ENCODE results near the gene NECTIN3. TPM values are rescaled to one million over a fixed set of nuclear protein-coding genes. Genes with fewer than 3 reads are reported as not detected.

NECTIN3 gene
- polyA plus RNA-seq, 3 donors, result 38.1 to 42.4 (median 41.4) TPM

GRCh38 chr3:111081008-111081545 is 9.5 kb downstream of the NECTIN3 start:
- no peak for DNase-seq (ENCODE audit: low read depth in 3 of 3, low spot score in 2 of 3)

GRCh38 chr3:111084911-111085310 is 13.3 kb downstream of the NECTIN3 start:
- no peak for DNase-seq (ENCODE audit: low read depth in 3 of 3, low spot score in 2 of 3)

- no peak for DNase-seq (ENCODE audit: low read depth in 3 of 3, low spot score in 2 of 3)
Observed at GRCh38 chr3:111087924-111088469, 16.4 kb downstream of the NECTIN3 start.

GRCh38 chr3:111096487-111097209 is 25.0 kb downstream of the NECTIN3 start:
- no peak for DNase-seq (ENCODE audit: low read depth in 3 of 3, low spot score in 2 of 3)

GRCh38 chr3:111103807-111104206 is 32.2 kb downstream of the NECTIN3 start:
- no peak for DNase-seq (ENCODE audit: low read depth in 3 of 3, low spot score in 2 of 3)

- DNase-seq (ENCODE audit: low read depth in 3 of 3, low spot score in 2 of 3), result no peak
Observed at GRCh38 chr3:111106993-111107661, 35.5 kb downstream of the NECTIN3 start.

- DNase-seq (ENCODE audit: low read depth in 3 of 3, low spot score in 2 of 3), result no peak
Observed at GRCh38 chr3:111107662-111108035, 36.0 kb downstream of the NECTIN3 start.

GRCh38 chr3:111112913-111113312 is 41.3 kb downstream of the NECTIN3 start:
- no peak for DNase-seq (ENCODE audit: low read depth in 3 of 3, low spot score in 2 of 3)

- no peak for DNase-seq (ENCODE audit: low read depth in 3 of 3, low spot score in 2 of 3)
Observed at GRCh38 chr3:111128884-111129283, 57.3 kb downstream of the NECTIN3 start.

GRCh38 chr3:111130827-111131226 is 59.2 kb downstream of the NECTIN3 start:
- DNase-seq (ENCODE audit: low read depth in 3 of 3, low spot score in 2 of 3), result no peak

GRCh38 chr3:111134302-111134701 is 62.7 kb downstream of the NECTIN3 start:
- no peak for DNase-seq (ENCODE audit: low read depth in 3 of 3, low spot score in 2 of 3)

- DNase-seq (ENCODE audit: low read depth in 3 of 3, low spot score in 2 of 3), result no peak
Observed at GRCh38 chr3:111151438-111151837, 79.8 kb downstream of the NECTIN3 start.

- DNase-seq (ENCODE audit: low read depth in 3 of 3, low spot score in 2 of 3), result no peak
Observed at GRCh38 chr3:111152496-111152895, 80.9 kb downstream of the NECTIN3 start.

GRCh38 chr3:111156517-111156916 is 84.9 kb downstream of the NECTIN3 start:
- no peak for DNase-seq (ENCODE audit: low read depth in 3 of 3, low spot score in 2 of 3)

- no peak for DNase-seq (ENCODE audit: low read depth in 3 of 3, low spot score in 2 of 3)
Observed at GRCh38 chr3:111159391-111159790, 87.8 kb downstream of the NECTIN3 start.

- DNase-seq (ENCODE audit: low read depth in 3 of 3, low spot score in 2 of 3), result no peak
Observed at GRCh38 chr3:111164621-111165020, 93.0 kb downstream of the NECTIN3 start.

GRCh38 chr3:111165411-111165810 is 93.8 kb downstream of the NECTIN3 start:
- no peak for DNase-seq (ENCODE audit: low read depth in 3 of 3, low spot score in 2 of 3)

- DNase-seq (ENCODE audit: low read depth in 3 of 3, low spot score in 2 of 3), result no peak
Observed at GRCh38 chr3:111173328-111173900, 101.8 kb downstream of the NECTIN3 start.

GRCh38 chr3:111173906-111174305 is 102.3 kb downstream of the NECTIN3 start:
- no peak for DNase-seq (ENCODE audit: low read depth in 3 of 3, low spot score in 2 of 3)

- DNase-seq (ENCODE audit: low read depth in 3 of 3, low spot score in 2 of 3), result no peak
Observed at GRCh38 chr3:111190518-111190917, 118.9 kb downstream of the NECTIN3 start.

- DNase-seq (ENCODE audit: low read depth in 3 of 3, low spot score in 2 of 3), result no peak
Observed at GRCh38 chr3:111193472-111193871, 121.9 kb downstream of the NECTIN3 start.

Data from right renal cortex interstitium (tissue), 3 donors.